SHP77 treated with DMSO at 0.1 percent for 48 hours (cell line): ENCODE data around the gene CYSRT1.
A peak's percentile ranks its signal among the peaks of the same experiment; 100 is the strongest.

Source experiments
- DNase-seq: peaks from one replicate; lab custom pipeline; 2025; lab: John Stamatoyannopoulos, UW

The CYSRT1 gene, protein sequence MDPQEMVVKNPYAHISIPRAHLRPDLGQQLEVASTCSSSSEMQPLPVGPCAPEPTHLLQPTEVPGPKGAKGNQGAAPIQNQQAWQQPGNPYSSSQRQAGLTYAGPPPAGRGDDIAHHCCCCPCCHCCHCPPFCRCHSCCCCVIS

GRCh38 chr9:137224830-137225694 lies at the start of gene CYSRT1:
Gene CYSRT1 (plus strand): TSS chr9:137225174. CDS start chr9:137225622, 448 bp downstream.
- no peak for DNase-seq

GRCh38 chr9:137175345-137175961 lies 49.5 kb upstream of the CYSRT1 start:
- no peak for DNase-seq

GRCh38 chr9:137176302-137177182 lies 48.4 kb upstream of the CYSRT1 start:
- no peak for DNase-seq

GRCh38 chr9:137178201-137178938 lies 46.6 kb upstream of the CYSRT1 start:
- no peak for DNase-seq

DNA sequence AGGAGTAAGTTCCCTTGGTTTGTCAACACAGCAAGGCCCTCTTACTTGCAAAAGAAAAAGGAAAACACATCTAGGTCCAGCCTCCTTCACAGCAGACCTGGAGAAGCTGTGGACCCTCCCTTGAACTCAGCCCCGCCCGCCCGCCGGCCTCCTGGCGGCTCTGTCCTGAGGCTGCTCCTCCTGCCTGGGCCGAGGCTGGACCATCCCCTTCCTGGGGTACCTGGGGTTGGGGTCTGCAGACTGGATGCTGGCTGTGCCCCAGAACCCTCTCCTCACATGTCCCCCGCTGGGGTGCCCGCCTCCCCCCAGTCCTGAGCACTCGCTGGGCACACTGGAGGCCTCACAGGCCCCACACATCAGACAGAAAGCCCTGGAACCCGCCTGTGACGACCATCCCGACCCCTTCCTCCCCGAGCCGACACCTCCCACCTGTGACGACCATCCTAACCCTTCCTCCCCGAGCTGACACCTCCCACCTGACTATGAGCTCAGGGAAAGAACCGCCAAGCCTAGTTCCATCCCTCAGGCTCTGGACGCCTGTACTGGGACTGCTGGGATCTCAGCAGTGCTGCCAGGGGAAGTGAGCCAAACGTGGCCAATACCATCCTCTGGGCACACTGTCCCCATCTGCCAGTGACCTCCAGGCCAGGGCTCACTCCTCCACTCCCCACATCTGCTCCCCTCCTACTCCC lies 45.9 kb upstream of the CYSRT1 start:
- no peak for DNase-seq

GRCh38 chr9:137179761-137180160 lies 45.2 kb upstream of the CYSRT1 start:
- DNase-seq = no peak

- no peak for DNase-seq
Measured at GRCh38 chr9:137180491-137180890, 44.5 kb upstream of the CYSRT1 start.

GRCh38 chr9:137181680-137182079 lies 43.3 kb upstream of the CYSRT1 start:
- no peak for DNase-seq

DNA sequence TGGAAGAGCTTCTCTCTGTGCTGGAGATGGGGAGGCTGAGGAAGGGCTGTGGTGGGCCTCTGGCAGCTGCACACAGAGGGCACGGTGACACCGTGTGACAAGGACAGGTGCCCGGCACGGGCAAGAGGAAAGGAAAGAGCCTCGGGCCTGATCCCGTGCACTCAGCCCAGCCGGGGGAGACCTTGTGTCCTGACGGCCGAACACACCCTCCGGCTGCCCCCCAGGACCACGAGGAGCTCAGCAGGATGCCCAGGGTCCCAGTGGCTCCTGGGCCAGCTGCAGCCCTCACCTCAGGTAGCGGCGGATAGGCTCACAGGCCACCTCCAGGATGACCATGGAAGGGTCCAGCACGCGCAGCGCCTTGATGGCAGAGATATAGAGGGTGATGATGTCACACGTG lies 42.1 kb upstream of the CYSRT1 start:
- no peak for DNase-seq

DNA sequence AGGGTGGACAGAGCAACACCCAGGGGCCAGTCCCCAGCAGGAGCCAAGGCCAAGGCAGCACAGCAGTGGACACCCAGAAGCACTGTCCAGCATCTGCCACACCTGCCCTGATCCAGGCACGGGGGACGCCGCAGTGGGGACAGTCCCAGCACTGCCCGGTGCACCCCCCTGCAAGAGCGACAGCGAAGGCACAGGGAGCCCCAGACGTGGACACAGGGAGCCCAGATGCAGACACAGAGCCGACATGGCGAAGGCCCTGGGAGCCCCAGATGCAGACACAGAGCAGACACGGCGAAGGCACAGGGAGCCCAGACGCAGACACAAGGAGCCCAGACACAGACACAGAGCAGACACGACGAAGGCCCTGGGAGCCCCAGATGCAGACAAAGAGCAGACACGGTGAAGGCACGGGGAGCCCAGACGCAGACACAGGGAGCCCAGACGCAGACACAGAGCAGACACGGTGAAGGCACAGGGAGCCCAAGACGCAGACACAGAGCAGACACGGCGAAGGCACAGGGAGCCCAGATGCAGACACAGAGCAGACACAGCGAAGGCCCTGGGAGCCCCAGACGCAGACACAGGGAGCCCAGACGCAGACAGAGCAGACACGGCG lies 40.9 kb upstream of the CYSRT1 start:
- DNase-seq = no peak

DNA sequence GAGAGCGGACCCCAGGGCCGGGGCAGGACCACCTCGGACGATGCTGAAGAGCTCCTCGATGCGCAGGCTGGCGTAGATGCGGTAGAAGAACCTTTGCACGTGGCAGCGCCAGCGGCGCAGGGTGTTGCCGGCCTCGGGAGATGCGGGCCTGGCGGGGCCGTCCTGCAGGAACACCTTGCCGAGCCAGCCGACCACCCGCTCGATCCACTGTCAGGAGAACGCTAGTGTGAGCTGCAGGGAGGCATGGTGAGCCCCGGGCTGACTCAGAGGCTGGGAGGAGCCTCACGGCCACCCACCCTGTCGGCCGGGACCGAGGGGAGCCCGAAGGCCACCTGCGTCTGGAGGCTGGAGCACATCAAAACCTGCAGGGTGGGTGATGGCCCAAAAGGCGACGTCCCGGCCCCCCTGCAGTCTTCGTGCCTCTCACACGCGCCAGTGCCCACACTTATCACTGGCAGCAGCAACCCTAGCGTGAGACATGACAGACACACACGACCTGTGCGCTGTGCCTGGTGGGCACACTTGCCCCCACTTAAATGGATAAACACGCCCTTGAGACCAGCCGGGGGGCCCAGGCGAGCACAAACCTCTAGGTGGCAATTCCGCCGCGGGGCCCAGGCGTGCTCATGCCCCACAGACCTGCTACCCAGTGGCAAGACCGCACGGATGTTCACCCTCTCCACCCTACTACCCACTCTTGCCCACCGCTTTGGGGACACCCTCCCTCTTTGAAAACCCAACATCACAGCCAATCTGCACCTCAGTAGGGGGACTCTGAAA lies 39.9 kb upstream of the CYSRT1 start:
- DNase-seq = no peak

GRCh38 chr9:137185921-137186320 lies 39.1 kb upstream of the CYSRT1 start:
- DNase-seq = no peak

DNA sequence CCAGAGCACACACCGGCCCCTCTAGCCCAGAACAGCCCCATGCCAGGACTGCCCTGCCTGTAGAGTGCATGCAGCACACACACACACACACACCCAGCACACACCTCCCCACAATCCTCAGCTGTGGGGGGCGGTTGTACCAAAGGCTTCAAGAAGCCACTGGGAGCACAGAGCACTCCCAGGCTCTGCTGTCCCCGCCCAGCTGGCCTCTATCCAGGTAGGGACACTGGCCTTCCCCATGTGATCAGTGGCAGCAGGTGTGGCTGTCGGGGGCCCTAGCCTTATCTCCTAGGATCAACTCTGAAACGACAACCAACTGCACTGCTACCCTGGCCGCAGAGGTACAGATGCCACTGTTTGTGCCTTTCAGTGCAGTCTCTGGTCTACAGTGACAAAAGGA lies 38.6 kb upstream of the CYSRT1 start:
- DNase-seq = no peak

GRCh38 chr9:137187386-137187785 lies 37.6 kb upstream of the CYSRT1 start:
- no peak for DNase-seq

DNA sequence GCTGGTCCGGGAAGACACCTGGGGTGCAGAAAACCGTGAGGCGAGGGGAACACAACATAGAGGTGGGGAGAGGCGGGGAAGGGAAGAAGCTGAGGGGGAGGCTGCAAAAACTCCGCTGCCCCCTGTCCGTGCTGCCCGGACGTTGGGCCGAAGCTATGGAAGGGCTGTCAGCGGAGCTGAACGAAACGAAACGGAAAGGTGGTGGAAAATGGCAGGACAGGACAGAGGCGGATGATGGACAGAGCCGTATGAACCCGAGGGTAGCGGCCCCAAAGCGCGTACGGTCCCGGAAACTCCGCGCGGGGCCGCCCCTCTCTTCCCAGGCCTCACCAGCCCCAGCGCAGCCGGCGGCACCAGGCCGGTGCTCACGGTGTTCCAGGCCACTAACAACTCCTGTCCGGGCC lies 36.9 kb upstream of the CYSRT1 start:
- DNase-seq = no peak

GRCh38 chr9:137188490-137189296 lies 36.3 kb upstream of the CYSRT1 start, which contains the start of the genes ANAPC2 and SSNA1:
Gene ANAPC2 (minus strand): TSS chr9:137188560. CDS start chr9:137188532, 28 bp downstream.
Gene SSNA1 (plus strand): TSS chr9:137188676. CDS start chr9:137188727, 51 bp downstream.
- DNase-seq = peak; percentile 26

DNA sequence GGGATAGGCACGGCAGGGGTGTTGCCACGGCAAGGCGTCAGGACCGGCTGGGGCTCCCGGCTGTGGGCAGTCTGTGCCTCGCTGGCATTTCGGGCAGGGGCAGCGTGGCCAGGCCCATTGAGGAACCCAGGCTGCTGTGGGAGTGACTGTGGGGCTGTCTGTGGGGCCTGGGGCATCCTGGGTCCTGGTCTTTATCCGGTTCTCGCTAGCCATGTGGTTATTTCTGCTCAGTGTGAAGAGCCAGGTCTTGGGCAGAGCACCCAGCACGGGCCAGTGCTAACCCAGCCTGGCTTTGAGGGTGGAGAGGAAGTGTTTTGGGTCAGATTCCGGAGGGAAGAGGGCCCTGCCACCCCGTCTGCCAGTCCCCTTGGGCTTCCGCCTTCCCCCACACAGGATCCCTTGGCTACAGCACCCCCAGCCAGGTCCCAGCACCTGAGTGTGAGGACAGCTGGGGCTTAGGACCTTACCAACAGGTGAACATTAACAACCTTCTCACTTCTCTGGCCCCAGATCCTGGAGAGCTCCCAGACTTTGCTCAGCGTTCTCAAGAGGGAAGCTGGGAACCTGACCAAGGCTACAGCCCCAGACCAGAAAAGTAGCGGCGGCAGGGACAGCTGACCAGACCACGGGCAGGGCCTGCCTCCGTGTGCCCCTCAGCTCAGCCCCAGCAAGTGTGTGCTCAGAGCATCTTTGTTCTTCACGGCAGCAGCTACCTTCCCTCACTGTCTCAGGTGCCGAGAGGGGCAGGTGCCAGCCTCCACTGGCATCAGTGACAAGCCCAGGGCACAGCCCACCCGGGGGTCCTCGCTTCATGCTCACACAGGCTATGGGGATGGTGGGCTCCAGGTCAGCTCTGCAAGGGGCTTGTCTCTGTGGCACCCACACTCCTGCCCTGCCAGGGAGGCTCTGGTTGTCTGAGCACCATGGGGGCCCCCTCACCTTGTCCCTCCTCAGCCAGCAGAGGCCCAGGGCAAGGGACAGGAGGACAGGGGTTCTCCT lies 35.4 kb upstream of the CYSRT1 start:
- no peak for DNase-seq
